Neural crest cell (in vitro differentiated cells): ENCODE data around the gene GSK3B. TPM values are rescaled to one million over a fixed set of nuclear protein-coding genes. Genes with fewer than 3 reads are reported as not detected.

ENCODE experiments used
- DNase-seq: peaks from one replicate; pipeline ENCODE4 v3.0.0; 2021; ENCODE audit warnings: low read depth, mixed read lengths, low spot score
- H3K27ac Mint-ChIP-seq: one replicate; pipeline ENCODE4 v1.8.0; 2021; ENCODE audit warnings: mild to moderate bottlenecking, mixed read lengths; ENCODE audit not compliant: unreplicated experiment
- H3K27me3 Mint-ChIP-seq: 2 replicates; pipeline ENCODE4 v1.8.0; 2021; ENCODE audit warnings: low read depth, mild to moderate bottlenecking, mixed read lengths
- H3K36me3 Mint-ChIP-seq: 2 replicates; pipeline ENCODE4 v1.8.0; 2021; ENCODE audit warnings: low read depth, mild to moderate bottlenecking, mixed read lengths
- H3K4me1 Mint-ChIP-seq: 2 replicates; pipeline ENCODE4 v1.8.0; 2021; ENCODE audit warnings: mixed read lengths
- H3K4me3 Mint-ChIP-seq: one replicate; pipeline ENCODE4 v1.8.0; 2021; ENCODE audit warnings: mild to moderate bottlenecking, mixed read lengths
- H3K9me3 Mint-ChIP-seq: 2 replicates; pipeline ENCODE4 v1.8.0; 2021; ENCODE audit warnings: mixed read lengths
- total RNA-seq: library from RNA; stranded (reverse); gene quantifications from 2 replicates; pipeline ENCODE4 v1.2.1, GENCODE V29; 2021
- TF ChIP-seq, protein P1 (sequence below): fragments of 200-600 bp; sonication (generic); conservative IDR thresholded peaks from 2 replicates; pipeline ENCODE4 v1.5.0; 2021; ENCODE audit warnings: antibody characterized with exemption, mild to moderate bottlenecking

Gene GSK3B
- total RNA-seq, 1 donor from 2014 or later, result 81.5 TPM

DNA sequence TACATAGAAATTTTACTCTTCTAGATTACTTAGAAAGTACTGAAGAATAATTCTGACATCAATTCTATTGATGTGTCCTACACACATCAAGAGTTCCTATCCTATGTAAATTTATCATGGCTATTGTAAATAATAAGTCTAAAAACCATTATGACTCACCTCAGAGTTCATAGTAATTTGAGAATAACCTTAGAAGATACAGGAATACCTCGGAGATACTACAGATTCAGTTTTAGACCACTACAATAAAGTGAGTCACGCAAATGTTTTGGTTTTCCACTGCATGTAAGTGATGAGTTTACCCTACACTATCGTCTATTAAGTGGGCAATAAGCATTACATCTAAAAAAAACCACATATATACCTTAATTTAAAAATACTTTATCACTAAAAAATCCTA is 237.6 kb downstream of the GSK3B start:
- H3K27me3 Mint-ChIP-seq, result no peaks in the 10 kb centered on the region
- H3K9me3 Mint-ChIP-seq, result peaks cover 28% of the 10 kb centered on the region
- TF ChIP-seq, protein P1, sequence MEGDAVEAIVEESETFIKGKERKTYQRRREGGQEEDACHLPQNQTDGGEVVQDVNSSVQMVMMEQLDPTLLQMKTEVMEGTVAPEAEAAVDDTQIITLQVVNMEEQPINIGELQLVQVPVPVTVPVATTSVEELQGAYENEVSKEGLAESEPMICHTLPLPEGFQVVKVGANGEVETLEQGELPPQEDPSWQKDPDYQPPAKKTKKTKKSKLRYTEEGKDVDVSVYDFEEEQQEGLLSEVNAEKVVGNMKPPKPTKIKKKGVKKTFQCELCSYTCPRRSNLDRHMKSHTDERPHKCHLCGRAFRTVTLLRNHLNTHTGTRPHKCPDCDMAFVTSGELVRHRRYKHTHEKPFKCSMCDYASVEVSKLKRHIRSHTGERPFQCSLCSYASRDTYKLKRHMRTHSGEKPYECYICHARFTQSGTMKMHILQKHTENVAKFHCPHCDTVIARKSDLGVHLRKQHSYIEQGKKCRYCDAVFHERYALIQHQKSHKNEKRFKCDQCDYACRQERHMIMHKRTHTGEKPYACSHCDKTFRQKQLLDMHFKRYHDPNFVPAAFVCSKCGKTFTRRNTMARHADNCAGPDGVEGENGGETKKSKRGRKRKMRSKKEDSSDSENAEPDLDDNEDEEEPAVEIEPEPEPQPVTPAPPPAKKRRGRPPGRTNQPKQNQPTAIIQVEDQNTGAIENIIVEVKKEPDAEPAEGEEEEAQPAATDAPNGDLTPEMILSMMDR, result no peak
- H3K4me1 Mint-ChIP-seq, result no peaks in the 10 kb centered on the region
- DNase-seq, result no peak
- H3K4me3 Mint-ChIP-seq, result no peak overlapping the region
- no peak overlapping the region for H3K27ac Mint-ChIP-seq
- peaks cover 68% of the 10 kb centered on the region for H3K36me3 Mint-ChIP-seq

DNA sequence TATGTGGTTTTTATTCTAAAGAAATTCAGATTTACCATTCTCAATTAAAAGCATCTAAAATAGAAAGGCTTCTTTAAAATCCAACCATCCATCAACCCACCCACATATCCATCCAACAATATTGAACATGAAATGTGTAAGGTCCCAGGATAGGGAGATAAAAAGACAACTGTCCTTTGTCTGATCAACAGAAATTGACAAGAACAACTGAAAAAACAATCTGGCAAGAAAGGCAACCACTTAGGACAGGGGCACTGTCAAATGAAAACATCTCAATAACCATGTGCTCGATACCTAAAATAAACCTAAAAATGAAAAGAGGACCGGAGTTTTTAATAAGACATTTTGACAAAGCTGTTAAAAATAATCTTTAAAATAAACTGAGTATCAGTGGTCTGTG is 245.1 kb downstream of the GSK3B start:
- peaks cover 4% of the 10 kb centered on the region for H3K4me1 Mint-ChIP-seq
- H3K27me3 Mint-ChIP-seq, result no peaks in the 10 kb centered on the region
- no peak overlapping the region for H3K4me3 Mint-ChIP-seq
- TF ChIP-seq, protein P1, result no peak
- DNase-seq, result no peak
- H3K36me3 Mint-ChIP-seq, result peaks cover 56% of the 10 kb centered on the region
- peaks cover 15% of the 10 kb centered on the region for H3K9me3 Mint-ChIP-seq
- H3K27ac Mint-ChIP-seq, result no peak overlapping the region

DNA sequence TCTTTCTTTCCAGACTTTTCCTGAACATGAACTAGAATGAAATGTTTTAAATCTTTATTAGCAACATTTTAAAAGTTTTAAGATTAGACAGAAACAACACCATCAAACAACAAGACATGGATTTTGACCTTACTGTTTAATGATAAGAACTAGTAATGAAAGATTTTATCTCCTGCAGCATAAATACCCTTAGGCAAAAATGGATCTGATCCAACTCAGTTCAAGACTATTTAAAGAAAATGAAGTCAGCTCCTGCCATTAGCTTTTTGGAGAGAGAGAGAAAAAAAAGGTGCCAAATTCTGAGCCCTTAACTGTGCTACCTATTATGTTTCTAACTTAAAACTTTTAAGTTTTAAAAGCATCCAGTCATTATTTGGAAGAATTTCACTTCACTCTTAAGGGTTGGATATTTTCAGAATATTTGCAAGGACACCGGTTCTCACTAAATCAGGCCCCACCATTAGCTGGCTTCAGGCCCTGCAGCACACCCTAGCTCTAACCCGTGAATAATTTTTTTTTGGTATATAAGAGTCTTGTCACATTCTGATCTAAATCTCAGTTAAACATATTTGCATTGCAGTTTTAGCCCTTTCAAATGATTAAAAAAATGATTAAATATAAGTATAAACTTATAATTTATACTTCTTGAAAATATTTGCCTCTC is 252.3 kb downstream of the GSK3B start:
- Mint-ChIP-seq H3K27me3 (no peaks in the 10 kb centered on the region), H3K36me3 (peaks cover 44% of the 10 kb centered on the region), H3K27ac (no peak overlapping the region), H3K9me3 (peaks cover 10% of the 10 kb centered on the region), H3K4me1 (no peaks in the 10 kb centered on the region), H3K4me3 (no peak overlapping the region)
- no peak for DNase-seq
- TF ChIP-seq, protein P1, result no peak

DNA sequence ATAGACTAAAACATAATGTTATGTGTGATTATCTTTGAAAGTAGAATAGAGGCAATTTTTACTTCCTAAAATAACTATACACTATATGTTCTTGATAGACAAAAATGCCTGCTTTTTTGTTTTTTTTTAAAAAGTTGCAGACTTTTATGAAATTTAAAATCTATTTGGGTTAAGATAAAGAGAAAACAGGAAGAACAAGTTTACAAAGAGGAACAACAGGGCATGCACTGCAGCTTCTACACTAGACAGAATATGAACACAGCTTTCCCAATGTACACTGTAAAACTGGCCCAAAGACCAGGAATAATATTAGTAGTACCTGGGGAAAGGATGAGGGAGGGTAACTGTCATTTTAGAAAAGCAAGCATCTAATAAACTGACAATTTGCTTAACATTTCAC is 258.7 kb downstream of the GSK3B start:
- no peak overlapping the region for H3K27ac Mint-ChIP-seq

DNA sequence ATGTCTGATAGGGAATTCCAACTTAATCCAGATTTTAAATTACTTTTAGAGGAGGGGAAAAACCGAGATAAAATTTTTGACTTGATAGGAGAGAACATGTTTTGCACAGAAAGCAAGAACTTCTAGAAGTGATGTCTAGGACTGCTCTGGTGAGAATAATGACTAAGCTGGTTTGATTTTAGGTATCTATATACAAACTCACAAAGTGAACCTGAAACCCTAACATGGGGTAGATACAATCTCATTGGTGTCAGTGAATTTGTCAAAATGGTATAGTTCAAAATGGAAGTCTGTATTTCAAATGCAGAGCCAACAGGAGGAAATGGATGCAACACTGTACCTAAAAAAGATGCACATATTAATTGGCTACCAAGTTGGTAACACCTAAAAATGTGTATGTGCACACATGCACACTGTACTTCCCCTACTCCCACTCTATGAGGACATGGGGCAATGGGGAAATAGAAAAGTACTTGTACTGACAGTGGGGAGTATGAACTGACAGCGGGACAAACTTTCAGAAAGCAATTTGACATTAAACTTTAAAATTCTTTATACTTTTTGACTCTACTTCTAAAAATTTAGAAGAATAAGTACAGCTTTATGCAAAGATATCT is 259.4 kb downstream of the GSK3B start:
- H3K27ac Mint-ChIP-seq, result no peak overlapping the region
- H3K27me3 Mint-ChIP-seq, result no peaks in the 10 kb centered on the region
- TF ChIP-seq, protein P1, result no peak
- peaks cover 8% of the 10 kb centered on the region for H3K4me1 Mint-ChIP-seq
- peaks cover 8% of the 10 kb centered on the region for H3K36me3 Mint-ChIP-seq
- no peak for DNase-seq
- no peak overlapping the region for H3K4me3 Mint-ChIP-seq
- H3K9me3 Mint-ChIP-seq, result no peaks in the 10 kb centered on the region

More for the DNA sequence above, 258.7 kb downstream of the GSK3B start:
- peaks cover 8% of the 10 kb centered on the region for H3K4me1 Mint-ChIP-seq
- no peak overlapping the region for H3K4me3 Mint-ChIP-seq
- peaks cover 8% of the 10 kb centered on the region for H3K36me3 Mint-ChIP-seq
- TF ChIP-seq, protein P1, result no peak
- no peak for DNase-seq
- no peaks in the 10 kb centered on the region for H3K27me3 Mint-ChIP-seq
- H3K9me3 Mint-ChIP-seq, result no peaks in the 10 kb centered on the region
